Testis (tissue), 3 donors: ENCODE data around the gene FBXO17. TPM values are rescaled to one million over a fixed set of nuclear protein-coding genes. Genes with fewer than 3 reads are reported as not detected.
"Not testable (repeated sequence)": the region's sequence is repeated elsewhere in the genome, so short reads cannot be mapped to it uniquely, and the experiment has no call there.

Source experiments
- DNase-seq: peaks from one replicate; pipeline ENCODE4 v3.0.0-alpha.2; 2019
- H3K27ac ChIP-seq, 2 donors: fragments of 200-600 bp; sonication (generic); one replicate each; pipeline ENCODE4 v1.5.1; 2019
- H3K27me3 ChIP-seq: fragments of 200-600 bp; sonication (generic); one replicate; pipeline ENCODE4 v1.5.1; 2019
- H3K36me3 ChIP-seq: fragments of 200-600 bp; sonication (generic); one replicate; pipeline ENCODE4 v1.5.1; 2017; ENCODE audit warnings: low read depth; ENCODE audit errors: missing control alignments
- H3K4me1 ChIP-seq: fragments of 200-600 bp; sonication (generic); one replicate; pipeline ENCODE4 v1.5.1; 2019
- H3K4me3 ChIP-seq, 2 donors: fragments of 200-600 bp; sonication (generic); one replicate each; pipeline ENCODE4 v1.5.1; 2017 to 2019
- H3K9me3 ChIP-seq: fragments of 200-600 bp; sonication (generic); one replicate; pipeline ENCODE4 v1.5.1; 2017
- POLR2A ChIP-seq: fragments of 450-650 bp; IDR thresholded peaks from one replicate; pipeline ENCODE4 v1.6.1; 2017; ENCODE audit warnings: antibody characterized with exemption, mild to moderate bottlenecking, moderate library complexity
- WGBS, 2 donors: methylation state at CpG; one replicate each; pipeline ENCODE4 v1.1.5; 2018; 5-methylcytosine and 5-hydroxymethylcytosine counted together
- intact Hi-C: fragments of 100-400 bp; cut with DNase I; formaldehyde crosslinking; loops from one replicate; pipeline ENCODE4 v1.15.1; 2023; ENCODE audit warnings: low total_unique reads
- polyA plus RNA-seq: library from polyadenylated mRNA; stranded (reverse); fragments of 350-450 nt; fragmentation: Illumina TruSeq; extraction: RNeasy Lipid Tissue Mini Kit (QIAGEN cat#74804); gene quantifications from one replicate; pipeline ENCODE4 v1.2.3, GENCODE V29; 2014; ENCODE audit warnings: low read depth, low replicate concordance; ENCODE audit not compliant: insufficient read depth
- total RNA-seq, 2 donors: library from RNA; depleted of rRNA; stranded (reverse); fragments of >200 nt; gene quantifications; one replicate each; pipeline ENCODE4 v1.2.3, GENCODE V29; 2016
- TF ChIP-seq, protein P1 (sequence below), 3 experiments: fragments of 450-650 bp in 2 of 3; fragments of 200-600 bp in 1 of 3; sonication (generic) in 1 of 3; IDR thresholded peaks; one replicate each; pipeline ENCODE4 v1.5.1; 2016 to 2019; ENCODE audit warnings: antibody characterized with exemption in 3 of 3, mild to moderate bottlenecking in 2 of 3, moderate library complexity in 1 of 3

Gene FBXO17
- total and polyA plus RNA-seq, 3 donors from 2014 or later, result 10.3 to 14.2 (median 11.8) TPM

DNA sequence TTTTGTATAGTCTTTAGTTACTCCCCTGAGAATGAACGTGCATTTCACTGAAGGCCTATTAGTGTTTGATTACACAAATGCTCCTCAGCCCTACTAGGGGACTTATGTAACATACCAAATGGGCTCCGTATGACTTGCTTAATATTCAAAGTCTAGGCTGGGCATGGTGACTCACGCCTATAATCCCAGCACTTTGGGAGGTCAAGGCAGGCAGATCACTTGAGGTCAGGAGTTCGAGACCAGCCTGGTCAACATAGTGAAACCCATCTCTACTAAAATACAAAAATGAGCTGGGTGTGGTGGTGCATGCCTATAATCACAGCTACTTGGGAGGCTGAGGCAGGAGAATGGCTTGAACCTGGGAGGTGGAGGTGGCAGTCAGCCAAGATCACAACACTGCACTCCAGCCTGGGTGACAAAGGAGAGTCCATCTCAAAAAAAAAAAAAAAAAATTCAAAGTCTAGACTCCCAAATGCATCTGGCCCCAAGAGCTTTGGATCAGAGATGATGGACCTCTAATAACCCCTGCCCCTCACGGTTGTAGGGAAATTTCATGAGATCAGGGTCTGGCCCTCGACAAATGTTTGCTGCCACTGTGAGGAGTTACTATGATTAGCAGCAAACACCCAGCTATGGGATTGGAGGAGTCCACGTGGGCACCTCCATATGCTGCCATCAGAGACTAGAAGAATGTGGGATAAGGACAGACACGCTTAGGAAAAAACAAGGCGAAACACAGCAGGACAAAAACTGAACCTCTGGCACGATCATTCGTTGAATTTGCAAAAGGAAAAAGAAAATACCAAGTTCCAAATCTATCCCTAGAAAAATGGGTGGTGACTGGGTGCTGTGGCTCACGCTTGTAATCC, 4.6 kb downstream of the FBXO17 start:
- no peaks in the 10 kb centered on the region for H3K27me3 ChIP-seq
- H3K27ac ChIP-seq, result no peak overlapping the region
- intact Hi-C loops, result no loop called here
- DNase-seq, result no peak
- no peak overlapping the region for H3K4me3 ChIP-seq
- 89 to 91% methylated on average over 12 of the region's 12 CpGs for WGBS, 2 donors
- no peaks in the 10 kb centered on the region for H3K4me1 ChIP-seq
- H3K9me3 ChIP-seq, result no peaks in the 10 kb centered on the region
- H3K36me3 ChIP-seq, result no peaks in the 10 kb centered on the region
- no peak for TF ChIP-seq POLR2A
- TF ChIP-seq, protein P1, sequence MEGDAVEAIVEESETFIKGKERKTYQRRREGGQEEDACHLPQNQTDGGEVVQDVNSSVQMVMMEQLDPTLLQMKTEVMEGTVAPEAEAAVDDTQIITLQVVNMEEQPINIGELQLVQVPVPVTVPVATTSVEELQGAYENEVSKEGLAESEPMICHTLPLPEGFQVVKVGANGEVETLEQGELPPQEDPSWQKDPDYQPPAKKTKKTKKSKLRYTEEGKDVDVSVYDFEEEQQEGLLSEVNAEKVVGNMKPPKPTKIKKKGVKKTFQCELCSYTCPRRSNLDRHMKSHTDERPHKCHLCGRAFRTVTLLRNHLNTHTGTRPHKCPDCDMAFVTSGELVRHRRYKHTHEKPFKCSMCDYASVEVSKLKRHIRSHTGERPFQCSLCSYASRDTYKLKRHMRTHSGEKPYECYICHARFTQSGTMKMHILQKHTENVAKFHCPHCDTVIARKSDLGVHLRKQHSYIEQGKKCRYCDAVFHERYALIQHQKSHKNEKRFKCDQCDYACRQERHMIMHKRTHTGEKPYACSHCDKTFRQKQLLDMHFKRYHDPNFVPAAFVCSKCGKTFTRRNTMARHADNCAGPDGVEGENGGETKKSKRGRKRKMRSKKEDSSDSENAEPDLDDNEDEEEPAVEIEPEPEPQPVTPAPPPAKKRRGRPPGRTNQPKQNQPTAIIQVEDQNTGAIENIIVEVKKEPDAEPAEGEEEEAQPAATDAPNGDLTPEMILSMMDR (IDR thresholded peaks at IDR 0.05), result no peak

DNA sequence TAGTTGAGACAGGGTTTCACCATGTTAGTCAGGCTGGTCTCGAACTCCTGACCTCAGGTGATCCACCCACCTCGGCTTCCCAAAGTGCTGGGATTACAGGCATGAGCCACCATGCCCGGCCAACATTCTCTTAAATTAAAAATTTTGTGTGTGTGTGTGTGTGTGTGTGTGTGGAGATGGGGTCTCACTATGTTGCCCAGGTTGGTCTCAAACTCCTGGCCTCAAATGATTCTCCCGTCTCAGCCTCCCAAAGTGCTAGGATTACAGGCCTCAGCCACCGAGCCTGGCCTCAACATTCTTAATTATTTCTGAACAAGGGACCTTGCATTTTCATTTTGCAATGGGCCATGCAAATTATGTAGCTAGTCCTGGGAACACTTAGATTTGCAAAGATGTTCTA, 9.4 kb downstream of the FBXO17 start:
- WGBS, 2 donors, result 94 to 96% methylated on average over 5 of the region's 5 CpGs
- DNase-seq, H3K9me3 ChIP-seq, intact Hi-C loops, H3K4me3 ChIP-seq, H3K27me3 ChIP-seq, H3K4me1 ChIP-seq, H3K36me3 ChIP-seq, H3K27ac ChIP-seq: not testable (repeated sequence)

DNA sequence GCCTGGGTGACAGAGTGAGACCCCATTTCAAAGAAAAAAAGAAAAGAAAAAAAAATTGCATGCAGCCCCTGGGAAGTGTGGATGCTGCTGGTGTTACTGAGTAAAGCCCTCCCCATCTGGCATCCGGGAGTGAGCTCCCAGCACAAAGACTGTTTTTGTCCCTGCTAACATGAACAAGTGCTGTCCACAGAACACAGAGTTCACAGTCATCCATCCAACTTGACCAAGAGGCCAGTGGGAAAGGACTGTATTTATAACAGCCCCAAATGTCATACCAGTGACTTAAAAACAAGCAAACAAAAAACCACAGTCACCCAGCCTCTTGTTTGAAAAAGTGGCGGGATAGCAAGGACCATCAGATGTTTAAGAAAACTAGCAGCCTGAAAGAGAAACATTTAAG, 10.8 kb downstream of the FBXO17 start:
- WGBS, 2 donors, result 84 to 89% methylated on average over 2 of the region's 2 CpGs
- intact Hi-C loops, result no loop called here
- Histone ChIP-seq H3K4me3 (no peak overlapping the region), H3K9me3 (no peaks in the 10 kb centered on the region), H3K4me1 (no peaks in the 10 kb centered on the region), H3K27ac (no peak overlapping the region), H3K36me3 (no peaks in the 10 kb centered on the region), H3K27me3 (no peaks in the 10 kb centered on the region)
- DNase-seq, result no peak
- TF ChIP-seq, protein P1 (IDR thresholded peaks at IDR 0.05), result no peak
- no peak for TF ChIP-seq POLR2A

DNA sequence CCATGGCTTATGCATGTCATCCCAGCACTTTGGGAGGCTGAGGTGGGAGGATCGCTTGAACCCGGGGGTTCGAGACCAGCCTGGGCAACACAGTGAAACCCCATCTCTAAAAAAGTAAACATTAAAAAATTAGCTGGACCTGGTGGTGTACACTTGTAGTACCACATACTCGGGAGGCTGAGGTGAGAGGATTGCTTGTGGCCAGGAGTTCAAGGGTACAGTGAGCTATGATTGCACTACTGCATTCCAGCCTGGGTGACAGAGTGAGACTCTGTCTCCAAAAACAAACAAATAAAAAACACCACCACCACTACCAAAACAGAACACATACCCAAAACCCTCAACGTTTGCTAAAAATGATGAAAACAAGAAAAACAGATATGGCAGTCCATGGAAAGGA, 15.9 kb downstream of the FBXO17 start:
- DNase-seq, result no peak
- Histone ChIP-seq H3K27me3 (no peaks in the 10 kb centered on the region), H3K27ac (no peak overlapping the region), H3K4me1 (no peaks in the 10 kb centered on the region), H3K9me3 (no peaks in the 10 kb centered on the region), H3K36me3 (no peaks in the 10 kb centered on the region), H3K4me3 (no peak overlapping the region)
- no peak for TF ChIP-seq POLR2A
- TF ChIP-seq, protein P1 (IDR thresholded peaks at IDR 0.05), result no peak
- intact Hi-C loops, result no loop called here
- WGBS, 2 donors, result 87% methylated on average over 5 of the region's 5 CpGs

DNA sequence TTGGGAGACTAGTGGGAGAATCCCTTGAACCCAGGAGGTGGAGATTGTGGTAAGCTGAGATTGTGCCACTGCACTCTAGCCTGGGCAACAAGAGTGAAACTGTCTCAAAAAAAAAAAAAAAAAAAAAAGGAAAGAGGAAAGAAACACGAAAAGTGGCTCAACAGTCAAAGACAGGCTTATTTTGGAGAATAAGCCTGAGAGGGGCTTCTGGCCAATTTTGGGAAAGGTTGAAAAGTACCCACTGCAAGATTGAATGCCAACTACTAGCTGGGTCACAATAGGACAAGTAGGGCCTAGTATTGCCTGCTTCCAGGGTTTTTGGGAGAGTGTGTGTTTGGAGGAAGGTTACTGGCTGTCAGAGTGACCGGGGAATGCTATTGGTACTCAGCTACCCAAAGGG, 17.2 kb downstream of the FBXO17 start:
- Histone ChIP-seq H3K27me3 (no peaks in the 10 kb centered on the region), H3K36me3 (no peaks in the 10 kb centered on the region), H3K4me3 (no peak overlapping the region), H3K27ac (no peak overlapping the region), H3K4me1 (no peaks in the 10 kb centered on the region), H3K9me3 (no peaks in the 10 kb centered on the region)
- DNase-seq, result no peak
- TF ChIP-seq, protein P1 (IDR thresholded peaks at IDR 0.05), result no peak
- TF ChIP-seq POLR2A, result no peak
- intact Hi-C loops, result no loop called here
- WGBS, 2 donors, result 95 to 97% methylated on average over 2 of the region's 2 CpGs
